Measurements from ENCODE around the gene TEX28. TPM values are rescaled to one million over a fixed set of nuclear protein-coding genes. Genes with fewer than 3 reads are reported as not detected.
"Not testable (repeated sequence)": the region's sequence is repeated elsewhere in the genome, so short reads cannot be mapped to it uniquely, and the experiment has no call there.

TEX28 gene
- total RNA-seq, 4 donors from 2014 or later, result not detected

- intact Hi-C loops (cut with DNase I; ENCODE audit: low total_unique reads); H3K4me1 ChIP-seq; H3K36me3 ChIP-seq; H3K27me3 ChIP-seq; H3K9me3 ChIP-seq; H3K27ac ChIP-seq; H3K4me3 ChIP-seq; in situ Hi-C loops (cut with MboI; ENCODE audit: low sequenced_read_pairs in 4 of 4); DNase-seq: not testable (repeated sequence)
- ATAC-seq, result peak; percentile 54 to 77
Measured at GRCh38 chrX:154247377-154248045, 47.4 kb downstream of the TEX28 start.

- H3K27ac ChIP-seq; in situ Hi-C loops (cut with MboI; ENCODE audit: low sequenced_read_pairs in 4 of 4); H3K27me3 ChIP-seq; H3K9me3 ChIP-seq; intact Hi-C loops (cut with DNase I; ENCODE audit: low total_unique reads); ATAC-seq; DNase-seq; H3K4me1 ChIP-seq; H3K36me3 ChIP-seq; H3K4me3 ChIP-seq: not testable (repeated sequence)
Measured at GRCh38 chrX:154239982-154240503, 54.9 kb downstream of the TEX28 start.

GRCh38 chrX:154238939-154239559, 55.9 kb downstream of the TEX28 start:
- DNase-seq; in situ Hi-C loops (cut with MboI; ENCODE audit: low sequenced_read_pairs in 4 of 4): not testable (repeated sequence)

GRCh38 chrX:154233620-154234019, 61.3 kb downstream of the TEX28 start:
- in situ Hi-C loops (cut with MboI; ENCODE audit: low sequenced_read_pairs in 4 of 4); H3K36me3 ChIP-seq; intact Hi-C loops (cut with DNase I; ENCODE audit: low total_unique reads); H3K4me3 ChIP-seq; DNase-seq; H3K9me3 ChIP-seq; H3K4me1 ChIP-seq; ATAC-seq; H3K27ac ChIP-seq; H3K27me3 ChIP-seq: not testable (repeated sequence)

More at GRCh38 chrX:154238939-154239559, 55.9 kb downstream of the TEX28 start:
- ATAC-seq; H3K9me3 ChIP-seq; H3K4me1 ChIP-seq; H3K27ac ChIP-seq; intact Hi-C loops (cut with DNase I; ENCODE audit: low total_unique reads); H3K27me3 ChIP-seq; H3K4me3 ChIP-seq; H3K36me3 ChIP-seq: not testable (repeated sequence)

GRCh38 chrX:154231443-154231842, 63.5 kb downstream of the TEX28 start:
- DNase-seq; H3K9me3 ChIP-seq; H3K36me3 ChIP-seq; H3K27ac ChIP-seq; in situ Hi-C loops (cut with MboI; ENCODE audit: low sequenced_read_pairs in 4 of 4); intact Hi-C loops (cut with DNase I; ENCODE audit: low total_unique reads); H3K27me3 ChIP-seq; H3K4me1 ChIP-seq; ATAC-seq; H3K4me3 ChIP-seq: not testable (repeated sequence)

GRCh38 chrX:154226706-154227105, 68.2 kb downstream of the TEX28 start:
- H3K36me3 ChIP-seq; H3K4me1 ChIP-seq; H3K27ac ChIP-seq; H3K9me3 ChIP-seq; DNase-seq; intact Hi-C loops (cut with DNase I; ENCODE audit: low total_unique reads); H3K27me3 ChIP-seq; in situ Hi-C loops (cut with MboI; ENCODE audit: low sequenced_read_pairs in 4 of 4); H3K4me3 ChIP-seq; ATAC-seq: not testable (repeated sequence)

- H3K9me3 ChIP-seq; ATAC-seq; H3K4me1 ChIP-seq; in situ Hi-C loops (cut with MboI; ENCODE audit: low sequenced_read_pairs in 4 of 4); H3K27ac ChIP-seq; H3K27me3 ChIP-seq; H3K4me3 ChIP-seq; H3K36me3 ChIP-seq; intact Hi-C loops (cut with DNase I; ENCODE audit: low total_unique reads); DNase-seq: not testable (repeated sequence)
Measured at GRCh38 chrX:154225292-154225691, 69.6 kb downstream of the TEX28 start.

Other genes with a start within 250 kb of the TEX28 start
- 10 to 100 TPM; 39.0 to 63.2 (median 45.2) TPM for gene MECP2, start 197.4 kb downstream of the TEX28 start, total RNA-seq
- not detected for gene OPN1LW, start 150.9 kb downstream of the TEX28 start, total RNA-seq
- gene OPN1MW, start 112.5 kb downstream of the TEX28 start, total RNA-seq, result not detected
- gene OPN1MW2, start 75.4 kb downstream of the TEX28 start, total RNA-seq, result not detected
- gene OPN1MW3, start 37.5 kb downstream of the TEX28 start, total RNA-seq, result not detected
- gene TKTL1, start 671 bp upstream of the TEX28 start, total RNA-seq, result under 1 TPM in 3 of 4 donors, not detected in 1; 0.09 to 0.36 (median 0.10) TPM
- gene FLNA, start 79.5 kb upstream of the TEX28 start, total RNA-seq, result 100 to 1,000 TPM in 1 of 4 donors, 10 to 100 TPM in 3; 23.9 to 128 (median 88.9) TPM
- gene EMD, start 84.2 kb upstream of the TEX28 start, total RNA-seq, result 10 to 100 TPM; 36.2 to 61.5 (median 53.2) TPM
- gene RPL10, start 103.3 kb upstream of the TEX28 start, total RNA-seq, result 1,000 to 10,000 TPM; 3,899 to 6,066 (median 5,720) TPM
- 100 to 1,000 TPM in 3 of 4 donors, 10 to 100 TPM in 1; 88.4 to 148 (median 116) TPM for gene DNASE1L1, start 114.1 kb upstream of the TEX28 start, total RNA-seq
- 10 to 100 TPM; 17.6 to 28.3 (median 20.1) TPM for gene TAFAZZIN, start 116.4 kb upstream of the TEX28 start, total RNA-seq
- gene ATP6AP1, start 133.6 kb upstream of the TEX28 start, total RNA-seq, result 10 to 100 TPM; 16.7 to 37.8 (median 26.2) TPM
- 10 to 100 TPM; 19.8 to 54.5 (median 39.0) TPM for gene GDI1, start 142.0 kb upstream of the TEX28 start, total RNA-seq
- 10 to 100 TPM; 30.9 to 55.4 (median 45.3) TPM for gene FAM50A, start 149.0 kb upstream of the TEX28 start, total RNA-seq
- gene PLXNA3, start 163.2 kb upstream of the TEX28 start, total RNA-seq, result 10 to 100 TPM in 1 of 4 donors, 1 to 10 TPM in 3; 1.2 to 10.7 (median 2.8) TPM
- gene LAGE3, start 184.2 kb upstream of the TEX28 start, total RNA-seq, result 10 to 100 TPM; 26.0 to 72.5 (median 29.3) TPM
- 100 to 1,000 TPM in 1 of 4 donors, 10 to 100 TPM in 3; 54.6 to 116 (median 79.8) TPM for gene UBL4A, start 191.5 kb upstream of the TEX28 start, total RNA-seq
- gene SLC10A3, start 195.5 kb upstream of the TEX28 start, total RNA-seq, result 10 to 100 TPM; 11.8 to 33.3 (median 21.0) TPM
- 10 to 100 TPM; 28.3 to 44.5 (median 37.8) TPM for gene FAM3A, start 221.1 kb upstream of the TEX28 start, total RNA-seq